Heart left ventricle (tissue), 13 donors: ENCODE results near the gene A3GALT2.

Source experiments
- POLR2A ChIP-seq, 2 donors: fragments of 450-650 bp; IDR thresholded peaks; one replicate each; pipeline ENCODE4 v1.6.1; 2017; ENCODE audit warnings: antibody characterized with exemption in 2 of 2, mild to moderate bottlenecking in 2 of 2, moderate library complexity in 2 of 2
- TF ChIP-seq, protein P1 (sequence below), 12 donors: fragments of 200-600 bp; sonication (generic) in 4 of 12; IDR thresholded peaks; one replicate each; pipeline versions ENCODE4 v1.5.0 to v1.8.0; 2018 to 2022; ENCODE audit warnings: antibody characterized with exemption in 12 of 12, mild to moderate bottlenecking in 5 of 12
- donor health status: ischemic (EF 13 %, LVEDD 7.1; RV severe dilation, severe dysfunction).
- donor health status: DM: no; HTN: yes; CAD: no.
- donor health status: DM: no; HTN: no; CAD: no.
- donor health status: ischemic (EF 25% LVEDD 6.9; RV normal size, moderate dysfunction).
- donor health status: ischemic (EF 25% LVEDD 5.7; RV mildly dilated, moderate dysfunction).
- donor health status: ischemic (EF 35%, LVEDD 5.7; RV mildly dilated, moderate dysfunction).
- donor health status: nonischemic (EF 11% LVEDD 7.7; RV severe dilation, severe dysfunction).
- donor health status: DM: yes; HTN: yes; CAD: no.
- donor health status: PGD.
- donor health status: ischemic (EF 29% LVEDD 5.4; RV normal size, mild dysfunction).
- donor health status: nonischemic (EF 23%, LVEDD 6.1; RV moderate dilation, normal function).

DNA sequence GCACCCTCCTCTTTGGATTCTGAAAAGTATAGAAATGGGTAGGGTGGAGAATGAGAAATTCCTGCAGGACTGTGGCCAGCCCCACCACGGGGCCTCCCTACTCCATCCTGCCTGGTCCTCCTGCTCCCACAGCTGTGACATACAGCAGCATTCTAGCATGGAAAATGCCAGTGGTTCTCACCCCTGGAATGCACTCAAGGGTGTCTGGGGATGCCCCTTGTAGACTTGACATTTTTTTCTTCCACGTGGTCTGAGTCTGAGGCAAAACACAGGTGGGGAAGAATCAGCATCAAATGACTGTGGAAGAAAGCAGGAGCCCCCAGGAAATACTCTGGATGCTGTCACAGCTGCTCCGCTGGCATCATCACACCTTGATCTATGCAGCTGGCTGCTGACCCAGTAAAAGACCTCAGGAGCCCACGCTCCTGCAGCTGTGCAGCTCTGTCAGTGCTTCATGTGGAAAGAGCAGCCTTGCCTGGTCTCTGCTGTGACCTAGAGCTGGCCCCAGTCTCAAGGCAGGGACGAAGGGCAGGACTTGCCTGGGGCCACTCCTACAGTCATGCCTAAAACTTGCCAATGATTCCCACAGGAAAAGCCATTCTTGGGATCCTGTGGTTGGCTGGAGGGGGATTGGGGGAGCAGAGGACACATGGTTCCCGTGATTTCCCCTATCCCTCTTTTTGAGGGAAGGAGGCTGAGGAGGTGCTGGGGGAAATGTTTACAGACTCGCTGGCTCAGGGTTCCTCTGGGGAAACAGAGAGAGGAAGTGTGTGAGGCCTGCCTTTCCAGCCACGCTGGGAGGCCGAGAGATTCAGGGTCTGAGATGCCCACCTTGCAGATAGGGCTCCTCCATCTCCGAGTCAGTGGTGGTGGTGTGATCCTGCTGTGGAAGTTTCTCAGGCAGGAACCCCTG is 10.8 kb upstream of the A3GALT2 start:
- TF ChIP-seq, protein P1, sequence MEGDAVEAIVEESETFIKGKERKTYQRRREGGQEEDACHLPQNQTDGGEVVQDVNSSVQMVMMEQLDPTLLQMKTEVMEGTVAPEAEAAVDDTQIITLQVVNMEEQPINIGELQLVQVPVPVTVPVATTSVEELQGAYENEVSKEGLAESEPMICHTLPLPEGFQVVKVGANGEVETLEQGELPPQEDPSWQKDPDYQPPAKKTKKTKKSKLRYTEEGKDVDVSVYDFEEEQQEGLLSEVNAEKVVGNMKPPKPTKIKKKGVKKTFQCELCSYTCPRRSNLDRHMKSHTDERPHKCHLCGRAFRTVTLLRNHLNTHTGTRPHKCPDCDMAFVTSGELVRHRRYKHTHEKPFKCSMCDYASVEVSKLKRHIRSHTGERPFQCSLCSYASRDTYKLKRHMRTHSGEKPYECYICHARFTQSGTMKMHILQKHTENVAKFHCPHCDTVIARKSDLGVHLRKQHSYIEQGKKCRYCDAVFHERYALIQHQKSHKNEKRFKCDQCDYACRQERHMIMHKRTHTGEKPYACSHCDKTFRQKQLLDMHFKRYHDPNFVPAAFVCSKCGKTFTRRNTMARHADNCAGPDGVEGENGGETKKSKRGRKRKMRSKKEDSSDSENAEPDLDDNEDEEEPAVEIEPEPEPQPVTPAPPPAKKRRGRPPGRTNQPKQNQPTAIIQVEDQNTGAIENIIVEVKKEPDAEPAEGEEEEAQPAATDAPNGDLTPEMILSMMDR (IDR thresholded peaks at IDR 0.05) = no peak
- TF ChIP-seq POLR2A (IDR thresholded peaks at IDR 0.05) = no peak
